ENCODE results near the gene DESI1. TPM values are rescaled to one million over a fixed set of nuclear protein-coding genes. Genes with fewer than 3 reads are reported as not detected.

DESI1 gene
- total and polyA plus RNA-seq, 2 of the 13 experiments (the other 11 are each of a cell fraction or from before 2014, with no cell fraction given), result 21.6 to 29.2 TPM

DNA sequence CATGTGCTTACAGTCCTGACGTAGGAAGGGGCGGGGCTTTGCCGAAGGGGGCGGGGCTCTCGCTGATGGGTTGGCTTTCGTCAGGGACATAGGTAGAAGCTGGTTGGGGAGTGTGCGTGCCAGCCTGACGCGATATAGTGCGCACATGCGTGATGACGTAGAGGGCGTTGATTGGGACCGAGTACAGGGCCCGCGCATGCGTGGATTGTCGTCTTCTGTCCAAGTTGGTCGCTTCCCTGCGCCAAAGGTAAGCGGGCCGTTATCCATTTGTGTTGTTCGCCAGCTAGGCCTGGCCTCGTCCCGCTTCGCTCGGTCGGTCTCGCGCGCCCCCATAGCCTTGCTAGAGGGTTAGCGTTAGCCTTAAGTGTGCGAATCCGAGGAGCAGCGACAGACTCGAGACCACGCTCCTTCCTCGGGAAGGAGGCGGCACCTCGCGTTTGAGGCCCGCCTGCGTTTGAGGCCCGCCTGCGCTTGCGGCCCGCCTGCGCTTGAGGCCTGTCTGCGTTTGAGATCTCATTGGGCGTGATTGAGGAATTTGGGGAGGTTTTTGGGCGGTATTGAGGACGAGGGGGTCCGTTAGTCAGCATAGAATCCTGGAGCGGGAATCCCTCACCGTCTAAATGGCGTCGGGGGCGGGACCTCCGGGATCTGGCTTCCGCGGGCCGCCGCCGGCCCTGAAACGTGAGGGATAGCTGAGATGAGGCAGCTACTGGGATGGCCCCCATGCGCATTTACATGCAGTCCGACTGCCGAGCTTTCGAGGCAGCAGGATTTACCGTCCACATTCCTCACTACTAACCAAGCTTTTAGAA lies 462 bp upstream of the DESI1 start, which contains the start of gene XRCC6 (continued):
- TF ChIP-seq, protein P1, sequence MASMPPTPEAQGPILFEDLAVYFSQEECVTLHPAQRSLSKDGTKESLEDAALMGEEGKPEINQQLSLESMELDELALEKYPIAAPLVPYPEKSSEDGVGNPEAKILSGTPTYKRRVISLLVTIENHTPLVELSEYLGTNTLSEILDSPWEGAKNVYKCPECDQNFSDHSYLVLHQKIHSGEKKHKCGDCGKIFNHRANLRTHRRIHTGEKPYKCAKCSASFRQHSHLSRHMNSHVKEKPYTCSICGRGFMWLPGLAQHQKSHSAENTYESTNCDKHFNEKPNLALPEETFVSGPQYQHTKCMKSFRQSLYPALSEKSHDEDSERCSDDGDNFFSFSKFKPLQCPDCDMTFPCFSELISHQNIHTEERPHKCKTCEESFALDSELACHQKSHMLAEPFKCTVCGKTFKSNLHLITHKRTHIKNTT (CRISPR knock-in tag; IDR thresholded peaks at IDR 0.05), result no peak
- TF ChIP-seq ZNF792 (CRISPR knock-in tag; IDR thresholded peaks at IDR 0.05), result 0 out of 2 replicates have a peak, but pooled peaks have one; percentile 7
- peak; percentile 65; the same call in 1 of the 2 replicates for TF ChIP-seq ZNF329 (CRISPR knock-in tag; IDR thresholded peaks at IDR 0.05; ENCODE audit: low read depth)
- TF ChIP-seq MTF1 (CRISPR knock-in tag; IDR thresholded peaks at IDR 0.05), result no peak
- TF ChIP-seq, protein P2, sequence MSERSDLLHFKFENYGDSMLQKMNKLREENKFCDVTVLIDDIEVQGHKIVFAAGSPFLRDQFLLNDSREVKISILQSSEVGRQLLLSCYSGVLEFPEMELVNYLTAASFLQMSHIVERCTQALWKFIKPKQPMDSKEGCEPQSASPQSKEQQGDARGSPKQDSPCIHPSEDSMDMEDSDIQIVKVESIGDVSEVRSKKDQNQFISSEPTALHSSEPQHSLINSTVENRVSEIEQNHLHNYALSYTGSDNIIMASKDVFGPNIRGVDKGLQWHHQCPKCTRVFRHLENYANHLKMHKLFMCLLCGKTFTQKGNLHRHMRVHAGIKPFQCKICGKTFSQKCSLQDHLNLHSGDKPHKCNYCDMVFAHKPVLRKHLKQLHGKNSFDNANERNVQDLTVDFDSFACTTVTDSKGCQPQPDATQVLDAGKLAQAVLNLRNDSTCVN (CRISPR knock-in tag; IDR thresholded peaks at IDR 0.05; ENCODE audit: borderline replicate concordance), result no peak; the same call in none of the 2 replicates
- TF ChIP-seq, protein P3, sequence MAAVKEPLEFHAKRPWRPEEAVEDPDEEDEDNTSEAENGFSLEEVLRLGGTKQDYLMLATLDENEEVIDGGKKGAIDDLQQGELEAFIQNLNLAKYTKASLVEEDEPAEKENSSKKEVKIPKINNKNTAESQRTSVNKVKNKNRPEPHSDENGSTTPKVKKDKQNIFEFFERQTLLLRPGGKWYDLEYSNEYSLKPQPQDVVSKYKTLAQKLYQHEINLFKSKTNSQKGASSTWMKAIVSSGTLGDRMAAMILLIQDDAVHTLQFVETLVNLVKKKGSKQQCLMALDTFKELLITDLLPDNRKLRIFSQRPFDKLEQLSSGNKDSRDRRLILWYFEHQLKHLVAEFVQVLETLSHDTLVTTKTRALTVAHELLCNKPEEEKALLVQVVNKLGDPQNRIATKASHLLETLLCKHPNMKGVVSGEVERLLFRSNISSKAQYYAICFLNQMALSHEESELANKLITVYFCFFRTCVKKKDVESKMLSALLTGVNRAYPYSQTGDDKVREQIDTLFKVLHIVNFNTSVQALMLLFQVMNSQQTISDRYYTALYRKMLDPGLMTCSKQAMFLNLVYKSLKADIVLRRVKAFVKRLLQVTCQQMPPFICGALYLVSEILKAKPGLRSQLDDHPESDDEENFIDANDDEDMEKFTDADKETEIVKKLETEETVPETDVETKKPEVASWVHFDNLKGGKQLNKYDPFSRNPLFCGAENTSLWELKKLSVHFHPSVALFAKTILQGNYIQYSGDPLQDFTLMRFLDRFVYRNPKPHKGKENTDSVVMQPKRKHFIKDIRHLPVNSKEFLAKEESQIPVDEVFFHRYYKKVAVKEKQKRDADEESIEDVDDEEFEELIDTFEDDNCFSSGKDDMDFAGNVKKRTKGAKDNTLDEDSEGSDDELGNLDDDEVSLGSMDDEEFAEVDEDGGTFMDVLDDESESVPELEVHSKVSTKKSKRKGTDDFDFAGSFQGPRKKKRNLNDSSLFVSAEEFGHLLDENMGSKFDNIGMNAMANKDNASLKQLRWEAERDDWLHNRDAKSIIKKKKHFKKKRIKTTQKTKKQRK (IDR thresholded peaks at IDR 0.05; ENCODE audit: low read length), result no peak
- TF ChIP-seq, protein P4, sequence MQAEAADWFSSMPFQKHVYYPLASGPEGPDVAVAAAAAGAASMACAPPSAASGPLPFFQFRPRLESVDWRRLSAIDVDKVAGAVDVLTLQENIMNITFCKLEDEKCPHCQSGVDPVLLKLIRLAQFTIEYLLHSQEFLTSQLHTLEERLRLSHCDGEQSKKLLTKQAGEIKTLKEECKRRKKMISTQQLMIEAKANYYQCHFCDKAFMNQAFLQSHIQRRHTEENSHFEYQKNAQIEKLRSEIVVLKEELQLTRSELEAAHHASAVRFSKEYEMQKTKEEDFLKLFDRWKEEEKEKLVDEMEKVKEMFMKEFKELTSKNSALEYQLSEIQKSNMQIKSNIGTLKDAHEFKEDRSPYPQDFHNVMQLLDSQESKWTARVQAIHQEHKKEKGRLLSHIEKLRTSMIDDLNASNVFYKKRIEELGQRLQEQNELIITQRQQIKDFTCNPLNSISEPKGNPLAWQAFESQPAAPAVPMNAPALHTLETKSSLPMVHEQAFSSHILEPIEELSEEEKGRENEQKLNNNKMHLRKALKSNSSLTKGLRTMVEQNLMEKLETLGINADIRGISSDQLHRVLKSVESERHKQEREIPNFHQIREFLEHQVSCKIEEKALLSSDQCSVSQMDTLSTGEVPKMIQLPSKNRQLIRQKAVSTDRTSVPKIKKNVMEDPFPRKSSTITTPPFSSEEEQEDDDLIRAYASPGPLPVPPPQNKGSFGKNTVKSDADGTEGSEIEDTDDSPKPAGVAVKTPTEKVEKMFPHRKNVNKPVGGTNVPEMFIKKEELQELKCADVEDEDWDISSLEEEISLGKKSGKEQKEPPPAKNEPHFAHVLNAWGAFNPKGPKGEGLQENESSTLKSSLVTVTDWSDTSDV (CRISPR knock-in tag; IDR thresholded peaks at IDR 0.05), result no peak
- TF ChIP-seq, protein P5, sequence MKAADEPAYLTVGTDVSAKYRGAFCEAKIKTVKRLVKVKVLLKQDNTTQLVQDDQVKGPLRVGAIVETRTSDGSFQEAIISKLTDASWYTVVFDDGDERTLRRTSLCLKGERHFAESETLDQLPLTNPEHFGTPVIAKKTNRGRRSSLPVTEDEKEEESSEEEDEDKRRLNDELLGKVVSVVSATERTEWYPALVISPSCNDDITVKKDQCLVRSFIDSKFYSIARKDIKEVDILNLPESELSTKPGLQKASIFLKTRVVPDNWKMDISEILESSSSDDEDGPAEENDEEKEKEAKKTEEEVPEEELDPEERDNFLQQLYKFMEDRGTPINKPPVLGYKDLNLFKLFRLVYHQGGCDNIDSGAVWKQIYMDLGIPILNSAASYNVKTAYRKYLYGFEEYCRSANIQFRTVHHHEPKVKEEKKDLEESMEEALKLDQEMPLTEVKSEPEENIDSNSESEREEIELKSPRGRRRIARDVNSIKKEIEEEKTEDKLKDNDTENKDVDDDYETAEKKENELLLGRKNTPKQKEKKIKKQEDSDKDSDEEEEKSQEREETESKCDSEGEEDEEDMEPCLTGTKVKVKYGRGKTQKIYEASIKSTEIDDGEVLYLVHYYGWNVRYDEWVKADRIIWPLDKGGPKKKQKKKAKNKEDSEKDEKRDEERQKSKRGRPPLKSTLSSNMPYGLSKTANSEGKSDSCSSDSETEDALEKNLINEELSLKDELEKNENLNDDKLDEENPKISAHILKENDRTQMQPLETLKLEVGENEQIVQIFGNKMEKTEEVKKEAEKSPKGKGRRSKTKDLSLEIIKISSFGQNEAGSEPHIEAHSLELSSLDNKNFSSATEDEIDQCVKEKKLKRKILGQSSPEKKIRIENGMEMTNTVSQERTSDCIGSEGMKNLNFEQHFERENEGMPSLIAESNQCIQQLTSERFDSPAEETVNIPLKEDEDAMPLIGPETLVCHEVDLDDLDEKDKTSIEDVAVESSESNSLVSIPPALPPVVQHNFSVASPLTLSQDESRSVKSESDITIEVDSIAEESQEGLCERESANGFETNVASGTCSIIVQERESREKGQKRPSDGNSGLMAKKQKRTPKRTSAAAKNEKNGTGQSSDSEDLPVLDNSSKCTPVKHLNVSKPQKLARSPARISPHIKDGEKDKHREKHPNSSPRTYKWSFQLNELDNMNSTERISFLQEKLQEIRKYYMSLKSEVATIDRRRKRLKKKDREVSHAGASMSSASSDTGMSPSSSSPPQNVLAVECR (CRISPR knock-in tag; IDR thresholded peaks at IDR 0.05; ENCODE audit: borderline replicate concordance), result peak; percentile 93
- no peak; the same call in 1 of the 2 replicates for TF ChIP-seq ZNF558 (CRISPR knock-in tag; IDR thresholded peaks at IDR 0.05; ENCODE audit: borderline replicate concordance)
- TF ChIP-seq HDAC2 (CRISPR knock-in tag; IDR thresholded peaks at IDR 0.05), result no peak
- TF ChIP-seq EEA1 (CRISPR knock-in tag; IDR thresholded peaks at IDR 0.05; ENCODE audit: borderline replicate concordance), result peak; percentile 37; the same call in 1 of the 2 replicates

Measured in HepG2 (cell line).